HG02798 (cell line): ENCODE measurements around the gene ZDHHC8.

Source experiments
- ATAC-seq: cut with Tn5 transposase; IDR thresholded peaks from one replicate; pipeline ENCODE4 v1.9.1; 2021; ENCODE audit warnings: mild to moderate bottlenecking; ENCODE audit not compliant: unreplicated experiment, poor library complexity

Gene ZDHHC8

GRCh38 chr22:20094197-20094807, 37.3 kb upstream of the ZDHHC8 start:
- no peak for ATAC-seq

- ATAC-seq = no peak
These were observed 36.1 kb upstream of the ZDHHC8 start for GRCh38 chr22:20095521-20095920.

- no peak for ATAC-seq
These were observed 34.8 kb upstream of the ZDHHC8 start for GRCh38 chr22:20096574-20097420.

- ATAC-seq = no peak
These were observed 32.4 kb upstream of the ZDHHC8 start for GRCh38 chr22:20099099-20099711.

GRCh38 chr22:20101638-20102037, 30.0 kb upstream of the ZDHHC8 start:
- no peak for ATAC-seq

- ATAC-seq = no peak
These were observed 29.3 kb upstream of the ZDHHC8 start for GRCh38 chr22:20102203-20102780.

GRCh38 chr22:20105456-20106204, 26.0 kb upstream of the ZDHHC8 start:
- no peak for ATAC-seq

- ATAC-seq = no peak
These were observed 25.3 kb upstream of the ZDHHC8 start for GRCh38 chr22:20106205-20106848.

GRCh38 chr22:20106849-20107237, 24.8 kb upstream of the ZDHHC8 start:
- ATAC-seq = no peak

GRCh38 chr22:20107471-20107901, 24.1 kb upstream of the ZDHHC8 start:
- ATAC-seq = no peak

GRCh38 chr22:20107951-20108756, 23.4 kb upstream of the ZDHHC8 start:
- ATAC-seq = no peak

GRCh38 chr22:20108757-20109230, 22.8 kb upstream of the ZDHHC8 start:
- no peak for ATAC-seq

GRCh38 chr22:20109411-20110358, 21.9 kb upstream of the ZDHHC8 start:
- no peak for ATAC-seq

- no peak for ATAC-seq
These were observed 21.1 kb upstream of the ZDHHC8 start for GRCh38 chr22:20110359-20110985.

GRCh38 chr22:20111045-20111688, 20.4 kb upstream of the ZDHHC8 start:
- no peak for ATAC-seq

GRCh38 chr22:20111689-20112622, 19.6 kb upstream of the ZDHHC8 start:
- ATAC-seq = no peak
